GM18507 (cell line): ENCODE measurements around the gene MRNIP.

ENCODE experiments used
- DNase-seq: peaks from one replicate; pipeline ENCODE4 v3.0.0; 2011; ENCODE audit warnings: low read depth; ENCODE audit not compliant: insufficient read length; ENCODE audit errors: extremely low spot score
- FAIRE-seq: peaks from 2 replicates; lab custom pipeline; 2011; peaks lifted over from hg19 to GRCh38; lab: Jason Lieb, UNC

Gene MRNIP

DNA sequence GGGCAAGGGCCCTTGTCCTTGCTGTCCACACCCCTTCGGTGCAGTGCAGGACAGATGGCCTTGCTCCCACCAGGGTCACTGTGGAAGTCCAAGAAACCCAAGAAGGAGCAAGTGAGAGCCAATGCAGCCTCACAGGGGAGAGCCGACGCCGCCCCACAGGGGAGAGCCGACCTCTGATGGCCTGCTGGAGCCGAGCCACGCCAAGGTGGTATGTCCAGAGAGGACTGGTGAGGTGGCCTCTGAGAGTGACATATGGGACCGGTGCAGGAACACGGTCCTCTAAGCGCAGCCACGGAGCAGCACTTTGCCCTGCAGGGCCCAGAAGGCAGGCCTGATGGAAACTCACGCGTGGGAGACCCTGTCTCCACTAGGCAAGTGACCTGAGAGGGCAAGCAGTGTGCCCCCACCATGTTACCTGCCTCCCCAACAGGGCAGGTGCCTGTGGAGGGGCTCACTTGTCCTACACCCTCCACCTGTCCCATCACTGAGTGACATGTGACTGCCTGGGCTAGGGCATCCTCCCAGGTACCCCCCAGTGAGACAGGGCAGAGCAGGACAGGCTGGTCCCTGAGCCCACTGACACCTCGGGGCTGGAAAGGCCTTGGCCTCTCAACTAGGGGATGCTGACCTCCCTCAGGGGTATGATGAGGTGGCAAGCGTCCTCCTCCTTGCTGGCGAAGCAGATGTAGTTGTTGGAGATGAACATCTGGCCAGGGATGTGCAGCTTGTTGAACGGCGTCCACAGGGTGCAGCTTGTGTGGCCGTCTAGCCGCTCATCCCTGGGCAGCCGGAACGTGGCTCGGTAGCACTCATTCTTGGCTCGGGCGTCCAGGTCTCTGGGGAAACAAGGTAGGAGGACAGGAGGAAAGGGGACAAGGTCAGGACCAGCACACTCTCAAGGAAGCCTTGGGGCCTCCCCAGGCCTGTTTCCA, 32.4 kb upstream of the MRNIP start:
- DNase-seq, result no peak
- FAIRE-seq, result no peak

DNA sequence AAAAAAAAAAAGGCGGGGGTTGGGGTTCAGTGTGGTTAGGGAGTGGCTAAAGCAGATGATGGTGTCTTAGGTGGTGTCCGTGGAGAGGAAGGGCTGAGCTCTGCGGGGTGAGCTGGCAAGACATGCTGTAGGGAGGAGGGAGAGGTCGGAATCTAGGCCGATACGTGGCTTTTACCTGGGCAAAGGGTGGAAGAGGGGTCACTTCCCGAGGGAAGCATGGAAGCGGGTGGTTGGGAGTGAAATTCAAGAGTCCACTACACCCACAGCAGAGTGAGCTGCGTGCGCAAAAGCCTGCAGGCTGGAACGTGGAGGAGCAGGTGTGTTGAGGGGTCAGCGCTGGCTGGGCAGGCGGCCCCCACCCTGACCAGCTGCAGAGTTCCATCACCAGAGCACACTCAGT, 31.3 kb upstream of the MRNIP start:
- DNase-seq (no peak), FAIRE-seq (no peak)

DNA sequence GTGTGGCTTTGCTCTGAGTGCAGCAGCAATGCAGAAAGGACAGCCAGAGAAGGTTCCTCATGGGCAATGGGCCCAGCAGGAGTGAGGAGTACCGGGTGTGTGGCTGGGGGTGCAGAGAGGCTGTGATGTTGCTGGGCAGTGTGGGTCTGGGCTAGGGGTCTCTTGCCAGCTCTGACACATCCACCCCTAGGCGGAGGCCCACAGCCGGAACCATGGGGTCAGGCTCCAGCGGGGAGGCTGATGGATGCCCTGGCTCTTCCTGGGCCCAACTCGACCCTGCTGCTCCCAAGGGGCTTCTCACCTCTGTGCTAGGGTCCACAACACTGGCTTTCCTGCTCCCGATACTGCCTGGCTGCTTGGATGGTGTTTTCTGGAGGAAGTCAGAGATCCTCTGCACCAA, 29.2 kb upstream of the MRNIP start:
- DNase-seq (no peak), FAIRE-seq (no peak)

DNA sequence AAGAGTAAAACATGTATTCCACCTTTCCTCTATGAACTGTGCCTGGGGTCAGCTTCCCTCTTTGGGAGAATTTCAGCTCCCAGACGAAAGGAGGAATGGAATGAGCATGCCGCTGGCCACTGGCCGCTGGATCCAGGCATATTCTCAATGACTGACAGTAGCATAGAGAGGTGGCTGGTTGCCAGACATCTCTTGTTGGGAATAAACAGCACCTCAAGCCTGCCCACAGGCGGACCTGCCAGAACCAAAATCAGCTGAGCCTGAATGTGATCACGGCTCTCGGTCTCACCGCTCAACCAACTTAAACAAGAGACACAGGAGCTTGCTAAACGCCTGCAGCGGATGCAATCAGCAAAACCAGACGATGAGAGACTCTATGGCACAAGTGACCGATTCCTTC, 28.5 kb upstream of the MRNIP start:
- FAIRE-seq, result no peak
- DNase-seq, result no peak

- DNase-seq (no peak), FAIRE-seq (no peak)
These were observed 27.7 kb upstream of the MRNIP start for GRCh38 chr5:179886190-179886911.

DNA sequence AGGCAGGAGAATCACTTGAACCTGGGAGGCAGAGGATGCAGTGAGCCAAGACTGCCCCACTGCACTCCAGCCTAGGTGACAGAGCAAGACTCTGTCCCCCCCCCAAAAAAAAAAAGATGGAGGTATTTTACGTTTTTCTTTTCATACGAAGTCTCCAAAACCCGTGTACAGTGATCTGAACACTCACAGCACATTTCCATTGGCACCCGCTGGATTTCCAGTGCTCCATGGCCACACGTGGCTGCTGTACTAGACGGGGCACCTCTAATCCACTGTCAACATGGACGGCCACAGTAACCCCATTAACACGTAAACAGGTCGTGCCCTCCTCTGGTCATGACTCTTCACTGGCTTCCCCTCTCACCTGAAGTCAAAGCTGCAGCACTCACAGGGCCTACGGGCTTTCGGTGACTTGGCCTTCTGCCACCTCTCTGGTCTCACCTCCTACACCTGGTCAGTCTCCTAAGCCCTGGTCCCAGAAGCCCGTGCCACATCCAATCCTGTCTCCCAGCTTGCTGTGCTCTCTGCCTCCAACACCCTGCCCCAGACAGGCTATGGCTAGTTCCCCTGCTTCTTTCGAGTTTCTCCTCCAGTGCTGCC, 27.0 kb upstream of the MRNIP start:
- FAIRE-seq, result no peak
- DNase-seq, result no peak

DNA sequence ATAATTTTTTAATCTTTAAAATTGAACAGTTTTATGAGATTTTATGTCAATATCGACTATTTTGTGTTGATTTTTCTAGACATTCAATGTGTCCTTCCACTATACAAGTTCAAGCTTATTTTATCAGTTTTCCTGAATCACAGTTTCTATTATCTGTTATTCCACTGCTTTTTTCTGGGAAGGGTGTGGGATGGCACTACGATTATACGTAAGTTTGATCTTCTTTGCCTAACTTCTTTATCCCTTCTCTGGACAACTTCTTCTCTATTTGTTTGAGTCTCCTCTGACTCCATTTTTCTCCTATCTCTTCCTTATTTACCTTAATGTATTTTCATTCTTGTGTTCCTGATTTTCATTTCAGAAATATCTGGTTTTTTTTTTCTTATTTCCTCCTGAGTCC, 24.5 kb upstream of the MRNIP start:
- DNase-seq (no peak), FAIRE-seq (no peak)

DNA sequence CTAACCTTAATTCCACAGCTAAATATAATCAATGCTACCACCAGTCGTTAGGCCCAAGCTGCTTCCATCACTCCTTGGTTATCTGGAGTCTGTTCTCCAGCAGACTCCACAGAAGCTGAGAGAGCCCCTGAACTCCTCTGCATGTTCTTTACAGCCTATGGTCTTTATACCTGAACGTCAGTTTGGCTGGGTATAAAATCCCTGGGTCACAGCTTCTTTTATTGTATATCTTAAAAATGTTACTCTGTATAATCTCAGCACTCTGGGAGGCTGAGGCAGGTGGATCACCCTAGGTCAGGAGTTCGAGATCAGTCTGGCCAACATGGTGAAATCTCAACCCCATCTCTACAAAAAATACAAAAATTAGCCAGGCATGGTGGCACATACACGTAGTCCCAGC, 23.7 kb upstream of the MRNIP start:
- DNase-seq, result no peak
- FAIRE-seq, result no peak

DNA sequence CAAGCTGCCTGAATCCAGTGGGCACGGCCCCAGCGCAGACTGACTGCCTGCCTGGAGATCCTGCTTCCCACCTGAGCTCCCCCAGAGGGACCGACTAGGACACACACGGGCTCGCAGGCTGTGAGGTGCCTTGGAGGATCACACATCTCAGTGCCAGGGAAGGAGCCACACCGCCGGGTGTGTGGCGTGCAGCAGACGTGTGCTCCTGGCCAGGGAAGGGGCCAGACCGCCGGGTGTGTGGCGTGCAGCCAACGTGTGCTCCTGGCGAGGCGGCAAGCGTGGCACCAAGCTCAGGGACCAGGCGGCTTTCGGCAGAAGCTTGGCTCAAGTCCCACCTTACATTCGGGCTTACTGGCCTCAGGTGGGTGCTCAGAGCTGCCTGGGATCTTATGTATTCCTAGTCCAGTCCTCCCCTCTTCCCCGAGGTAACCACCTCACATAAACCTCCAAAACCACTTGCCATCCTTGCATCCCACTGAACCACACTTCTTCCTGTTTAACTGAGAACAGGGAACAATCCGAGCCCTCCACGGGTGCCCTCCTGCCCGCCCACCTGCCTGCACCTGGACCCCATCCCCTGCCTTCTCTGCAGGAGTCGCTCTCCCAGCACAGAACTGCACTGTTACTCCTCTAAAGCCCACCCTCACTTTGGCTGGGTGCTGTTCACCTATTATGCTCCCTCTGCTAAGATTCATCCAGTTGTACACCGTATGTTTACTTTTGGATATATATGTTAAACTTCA, 22.4 kb upstream of the MRNIP start:
- FAIRE-seq, result no peak
- DNase-seq, result no peak

DNA sequence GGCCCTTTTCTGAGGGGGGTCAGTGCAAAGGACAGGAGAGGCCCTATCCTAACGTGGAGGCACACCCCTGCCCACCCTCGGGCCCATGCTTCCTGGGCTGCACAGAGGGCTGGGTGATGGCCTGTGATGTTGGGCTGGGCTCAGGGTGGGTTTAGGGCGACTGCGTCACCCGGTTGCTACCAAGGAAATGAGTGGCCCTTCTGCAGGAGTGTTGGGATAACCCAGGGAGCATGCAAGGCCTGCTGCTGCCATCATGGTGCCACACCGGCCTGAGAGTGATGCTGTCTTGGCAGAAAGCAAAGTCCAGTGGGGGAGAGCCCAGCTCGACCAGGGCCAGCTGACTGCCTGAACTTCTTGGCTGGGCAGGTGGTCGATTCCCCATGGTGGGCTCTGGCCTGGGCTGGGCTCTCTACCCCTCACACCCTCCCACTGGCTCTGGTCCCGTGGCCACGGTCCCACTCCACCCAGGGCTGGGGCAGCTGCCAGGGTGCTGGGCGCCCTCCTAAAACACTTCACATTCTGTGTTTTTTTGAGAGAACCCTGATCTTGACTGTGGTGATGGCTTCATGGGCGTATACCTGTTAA, 21.5 kb upstream of the MRNIP start:
- FAIRE-seq (no peak), DNase-seq (no peak)

DNA sequence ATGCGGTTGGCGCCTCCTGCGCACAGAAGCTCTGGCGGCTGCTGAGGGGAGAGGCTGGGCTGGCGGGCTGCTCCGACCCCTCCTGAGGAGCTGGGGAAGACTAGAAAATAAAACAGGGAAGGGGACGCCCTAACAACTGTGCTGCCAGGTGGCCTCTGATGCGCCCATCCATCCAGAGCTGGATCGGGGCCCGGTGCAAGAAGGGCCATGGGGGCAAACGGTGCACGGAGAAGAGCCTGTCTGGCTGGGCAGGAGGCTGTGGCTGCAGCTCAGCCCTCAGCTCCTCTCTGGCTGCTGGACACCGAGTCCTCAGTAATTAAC, 21.0 kb upstream of the MRNIP start:
- FAIRE-seq (no peak), DNase-seq (no peak)

DNA sequence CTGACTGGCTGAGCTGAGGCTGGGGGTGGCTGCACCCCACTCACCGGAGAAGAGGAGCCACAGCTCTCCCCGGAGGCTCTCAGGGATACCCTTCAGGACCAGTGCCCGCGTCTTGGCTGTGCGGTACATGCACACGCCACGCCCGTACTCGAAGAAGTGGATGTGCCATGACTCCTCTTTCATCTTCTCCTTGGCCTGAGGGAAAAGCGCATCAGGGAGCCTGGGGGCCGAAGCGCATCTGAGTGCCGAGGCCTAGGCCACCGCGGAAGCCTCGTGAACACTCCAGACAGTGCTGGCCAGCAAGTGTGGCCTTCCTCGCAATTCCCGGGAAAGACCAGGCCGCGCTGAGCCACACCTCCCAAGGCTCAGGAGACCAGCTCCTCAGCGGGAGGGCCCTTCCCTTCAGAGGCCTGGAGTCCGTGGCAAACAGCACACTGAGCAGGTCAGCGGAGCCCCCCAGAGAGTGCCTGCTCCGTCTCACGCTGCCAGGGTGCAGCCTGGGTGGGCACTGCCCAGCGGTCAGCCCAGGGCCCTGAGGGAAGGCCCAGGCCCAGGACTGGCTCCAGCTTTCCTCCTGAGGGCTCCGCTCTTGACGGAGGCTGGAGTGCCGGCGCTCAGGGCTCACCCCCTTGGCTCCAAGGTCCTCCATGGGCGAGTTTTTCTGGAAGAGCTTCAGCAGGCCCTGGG, 20.5 kb upstream of the MRNIP start:
- FAIRE-seq (no peak), DNase-seq (no peak)

GRCh38 chr5:179878222-179879002, 19.8 kb upstream of the MRNIP start:
- no peak for FAIRE-seq
- DNase-seq, result no peak

DNA sequence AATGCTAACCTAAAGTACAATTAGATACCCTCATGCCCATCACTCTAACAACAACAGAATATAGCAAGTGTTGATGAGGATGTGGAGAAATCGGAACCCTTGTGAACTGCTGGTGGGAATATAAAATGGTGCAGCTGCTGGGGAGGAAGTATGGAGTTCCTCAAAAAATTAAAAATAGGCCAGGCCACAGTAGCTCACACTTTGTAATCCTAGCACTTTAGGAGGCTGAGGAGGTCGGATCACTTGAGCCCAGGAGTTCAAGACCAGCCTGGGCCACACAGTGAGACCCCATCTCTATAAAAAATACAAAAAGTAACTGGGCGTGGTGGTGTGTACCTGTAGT, 18.0 kb upstream of the MRNIP start:
- no peak for FAIRE-seq
- DNase-seq, result no peak

DNA sequence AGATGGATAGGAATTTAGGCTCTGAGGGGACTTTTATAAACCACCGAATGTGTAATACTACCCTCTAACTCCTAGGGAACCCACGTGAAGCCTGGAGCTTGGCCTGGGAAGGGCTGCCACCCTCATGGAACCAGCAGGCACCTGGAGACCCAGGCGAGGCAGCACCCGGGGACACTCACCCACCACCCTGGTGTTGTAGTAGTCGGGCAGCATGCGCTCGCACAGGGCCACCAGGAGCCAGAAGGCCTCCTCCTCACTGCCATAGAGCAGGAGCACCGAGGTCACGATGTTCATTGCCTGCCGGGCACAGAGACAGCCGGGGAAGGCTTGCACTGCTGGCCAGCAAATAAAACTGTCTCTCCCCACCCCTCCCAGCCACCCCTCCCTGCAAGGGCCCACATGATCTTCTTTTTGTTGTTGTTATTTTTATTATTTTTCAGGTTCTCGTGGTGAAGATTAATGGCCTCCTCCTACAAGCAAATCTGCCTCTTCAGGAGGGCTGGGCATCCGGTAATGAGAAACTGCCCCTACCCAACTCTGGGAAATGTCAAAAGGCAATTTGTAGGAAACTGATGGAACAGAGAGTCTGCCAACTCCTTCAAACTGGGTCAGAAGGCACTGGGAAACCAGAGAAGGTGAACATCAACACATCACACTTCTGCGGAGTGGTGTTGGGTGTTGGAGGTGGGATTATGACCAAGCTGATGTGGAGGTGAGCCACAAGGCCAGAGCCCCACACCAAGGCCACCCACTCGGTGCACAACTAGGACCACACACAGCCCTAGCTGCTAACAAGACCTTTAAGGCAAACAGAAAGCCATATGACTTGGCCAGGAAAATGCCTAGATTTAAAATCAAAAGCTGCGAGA, 17.4 kb upstream of the MRNIP start:
- no peak for FAIRE-seq
- DNase-seq, result no peak

- no peak for FAIRE-seq
These were observed 16.1 kb upstream of the MRNIP start for GRCh38 chr5:179874536-179875292.

GRCh38 chr5:179874136-179874535, 15.5 kb upstream of the MRNIP start:
- DNase-seq (no peak), FAIRE-seq (no peak)

More at GRCh38 chr5:179874536-179875292, 16.1 kb upstream of the MRNIP start:
- no peak for DNase-seq
